ENCODE results near the gene PARVA.

- TF ChIP-seq POLR2AphosphoS5 (IDR thresholded peaks at IDR 0.05), result peak; percentile 49 to 86 (median 78)
- no peak for TF ChIP-seq CTCF (IDR thresholded peaks at IDR 0.05)
- TF ChIP-seq EP300 (IDR thresholded peaks at IDR 0.05), result no peak
- TF ChIP-seq POLR2A (IDR thresholded peaks at IDR 0.05), result no peak
These were observed 53.7 kb downstream of the PARVA start for GRCh38 chr11:12430954-12431595.

Measured in stomach (tissue), 4 donors.